Measurements from ENCODE around the gene KRT33A.
"Not testable (repeated sequence)": the region's sequence is repeated elsewhere in the genome, so short reads cannot be mapped to it uniquely, and the experiment has no call there.

KRT33A gene

DNA sequence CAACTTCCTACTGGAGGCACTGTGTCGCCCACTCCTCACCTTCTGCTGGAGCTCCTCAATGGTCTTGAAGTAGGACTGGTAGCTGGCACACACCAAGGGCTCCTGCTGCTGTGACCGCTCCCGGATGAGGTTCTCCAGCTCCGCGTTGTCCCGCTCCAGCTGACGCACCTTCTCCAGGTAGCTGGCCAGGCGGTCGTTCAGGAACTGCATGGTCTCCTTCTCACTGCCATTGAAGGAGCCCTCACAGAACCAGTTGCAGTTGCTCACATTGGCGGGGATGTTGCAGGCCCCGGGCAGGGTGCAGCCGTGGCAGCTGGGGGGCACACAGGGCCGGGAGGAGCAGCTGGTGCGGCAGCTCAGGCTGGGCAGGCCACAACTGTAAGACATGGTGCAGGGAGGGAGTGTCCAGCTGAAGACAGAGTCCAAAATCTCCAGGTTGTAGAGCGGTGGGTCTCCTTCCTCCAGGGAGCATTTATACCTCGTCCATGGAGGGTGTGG lies at the start of gene KRT33A:
TSS of gene KRT33A (minus strand) at position 448 of the 498 bp plus-strand sequence. CDS start at position 387, 61 bp downstream.
- not testable (repeated sequence) for DNase-seq (ENCODE audit: low read depth)

DNA sequence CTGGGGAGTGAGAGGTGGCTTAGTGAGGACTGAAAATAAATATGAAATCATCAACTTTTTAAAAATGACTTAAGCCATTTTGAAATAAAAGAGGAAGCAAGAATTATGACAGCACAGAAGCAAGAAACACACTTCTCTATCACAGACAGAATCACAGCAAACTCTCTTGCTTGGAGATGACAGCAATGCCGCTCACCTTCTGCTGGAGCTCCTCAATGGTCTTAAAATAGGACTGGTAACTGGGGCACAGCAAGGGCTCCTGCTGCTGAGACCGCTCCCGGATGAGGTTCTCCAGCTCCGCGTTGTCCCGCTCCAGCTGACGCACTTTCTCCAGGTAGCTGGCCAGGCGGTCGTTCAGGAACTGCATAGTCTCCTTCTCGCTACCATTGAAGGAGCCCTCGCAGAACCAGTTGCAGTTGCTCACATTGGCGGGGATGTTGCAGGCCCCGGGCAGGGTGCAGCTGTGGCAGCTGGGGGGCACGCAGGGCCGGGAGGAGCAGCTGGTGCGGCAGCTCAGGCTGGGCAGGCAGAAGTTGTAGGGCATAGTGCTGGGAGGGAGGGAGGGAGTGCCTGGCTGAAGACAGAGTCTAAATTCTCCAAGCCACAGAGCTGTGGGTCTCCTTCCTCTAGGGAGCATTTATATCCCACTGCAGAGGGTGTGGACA lies 46.5 kb upstream of the KRT33A start, which contains the start of gene KRT31:
TSS of gene KRT31 (minus strand) at position 613 of the 665 bp plus-strand sequence. CDS start at position 544, 69 bp downstream.
- DNase-seq (ENCODE audit: low read depth), result no peak

DNA sequence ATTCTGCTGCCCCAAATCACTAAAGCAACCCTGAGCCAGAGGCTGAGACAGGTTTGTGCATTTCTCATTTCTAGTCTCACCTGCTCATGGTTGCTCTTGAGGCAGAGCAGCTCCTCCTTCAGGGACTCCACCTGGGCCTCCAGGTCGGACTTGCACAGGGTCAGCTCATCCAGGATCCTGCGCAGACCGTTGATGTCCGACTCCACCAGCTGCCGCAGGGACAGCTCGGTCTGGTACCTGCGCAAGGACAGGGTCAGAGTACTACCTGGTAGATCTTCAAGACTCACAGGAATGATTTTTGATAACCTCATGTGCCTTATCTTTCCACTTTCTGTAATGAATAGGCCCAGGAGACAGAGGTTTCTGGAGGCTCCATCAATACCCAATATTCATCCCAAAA lies 45.7 kb upstream of the KRT33A start:
- DNase-seq (ENCODE audit: low read depth), result no peak

DNA sequence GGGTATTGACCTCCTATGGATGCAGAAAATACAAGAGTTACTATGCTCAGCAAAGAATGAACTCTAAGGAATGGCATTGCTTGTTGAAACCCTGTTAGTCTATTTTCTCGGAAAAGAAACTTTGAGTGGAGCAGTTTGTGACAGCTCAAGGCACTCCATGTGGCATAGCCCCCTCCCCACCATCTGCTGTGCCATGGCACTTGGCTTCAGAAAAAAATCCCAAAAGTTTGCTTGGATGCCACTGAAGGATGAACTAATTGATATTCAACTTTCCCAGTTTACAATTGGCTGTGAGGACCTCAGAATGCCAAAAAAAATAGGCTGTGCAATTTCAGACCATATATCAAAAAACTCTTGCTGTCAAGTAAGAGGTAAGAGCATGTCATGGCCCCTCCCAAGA lies 45.0 kb upstream of the KRT33A start:
- DNase-seq (ENCODE audit: low read depth), result no peak

DNA sequence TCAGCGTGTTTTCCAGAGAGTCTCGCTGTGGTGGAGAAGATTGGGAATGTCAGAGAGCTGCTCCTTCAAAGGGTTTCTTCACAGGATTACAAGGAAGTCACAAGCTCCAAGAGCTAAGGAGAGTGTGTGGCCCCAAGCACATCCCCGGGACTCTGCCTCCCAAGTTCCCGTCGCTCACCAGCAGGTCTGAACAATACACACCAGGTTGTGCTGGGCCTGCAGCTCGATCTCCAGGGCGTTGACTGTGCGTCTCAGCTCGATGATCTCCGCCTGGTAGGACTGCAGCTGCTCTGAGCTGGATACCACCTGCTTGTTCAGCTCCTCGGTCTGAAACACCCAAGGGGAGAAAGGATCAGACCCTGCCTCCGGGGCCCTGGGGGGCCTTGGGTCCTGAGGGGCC lies 44.4 kb upstream of the KRT33A start:
- DNase-seq (ENCODE audit: low read depth), result not testable (repeated sequence)

DNA sequence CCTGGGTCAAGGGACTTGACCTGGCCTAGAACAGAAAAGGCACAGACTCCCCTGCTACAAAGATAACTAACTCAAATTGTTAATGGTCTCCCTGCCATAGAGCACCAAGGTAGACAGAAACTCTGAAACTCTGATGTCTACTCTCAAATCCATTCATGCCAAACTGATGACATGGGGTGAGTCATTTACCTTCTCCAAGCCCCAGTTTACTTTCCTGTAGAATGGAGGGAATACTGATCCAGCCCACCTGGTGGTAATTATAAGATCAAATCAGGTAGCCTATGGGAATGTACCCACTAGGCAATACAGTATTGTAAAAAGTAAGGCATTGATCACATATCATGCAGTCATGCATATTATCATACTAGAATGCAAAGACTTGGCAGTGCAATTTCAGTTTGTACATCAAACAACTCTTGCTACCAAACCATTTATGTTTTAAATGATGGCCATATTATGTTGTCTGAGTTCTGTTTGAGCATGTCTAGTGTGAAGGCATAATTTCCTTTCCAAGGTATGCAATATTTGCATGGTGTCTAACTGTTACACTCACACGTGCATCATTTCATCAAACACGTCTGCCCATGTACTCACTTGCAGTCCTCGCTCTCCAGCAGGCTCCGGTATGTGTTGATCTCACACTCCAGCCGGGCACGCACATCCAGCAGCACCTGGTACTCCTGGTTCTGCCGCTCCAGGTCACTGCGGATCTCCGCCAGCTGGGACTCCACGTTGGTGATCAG lies 43.8 kb upstream of the KRT33A start:
- DNase-seq (ENCODE audit: low read depth), result no peak

DNA sequence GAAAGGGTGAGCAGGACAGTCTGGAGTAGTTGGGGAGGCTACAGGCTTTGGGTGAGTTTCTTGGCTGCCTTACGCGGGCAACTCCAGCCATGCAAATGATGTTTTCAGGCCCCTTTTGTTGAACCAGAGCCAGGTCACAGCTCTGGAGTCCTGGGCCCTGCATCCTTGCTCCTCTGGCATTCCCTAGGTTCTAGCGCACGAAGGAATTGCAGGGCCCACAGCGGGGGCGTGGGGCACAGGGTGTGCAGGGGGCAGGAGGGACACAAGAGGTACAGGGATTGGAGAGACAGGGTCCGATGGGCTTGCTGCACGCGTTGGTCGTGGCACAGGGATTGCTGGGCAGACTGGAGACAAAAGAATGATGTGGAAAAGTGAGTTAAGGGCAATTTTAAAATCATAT lies 43.2 kb upstream of the KRT33A start:
- no peak for DNase-seq (ENCODE audit: low read depth)

DNA sequence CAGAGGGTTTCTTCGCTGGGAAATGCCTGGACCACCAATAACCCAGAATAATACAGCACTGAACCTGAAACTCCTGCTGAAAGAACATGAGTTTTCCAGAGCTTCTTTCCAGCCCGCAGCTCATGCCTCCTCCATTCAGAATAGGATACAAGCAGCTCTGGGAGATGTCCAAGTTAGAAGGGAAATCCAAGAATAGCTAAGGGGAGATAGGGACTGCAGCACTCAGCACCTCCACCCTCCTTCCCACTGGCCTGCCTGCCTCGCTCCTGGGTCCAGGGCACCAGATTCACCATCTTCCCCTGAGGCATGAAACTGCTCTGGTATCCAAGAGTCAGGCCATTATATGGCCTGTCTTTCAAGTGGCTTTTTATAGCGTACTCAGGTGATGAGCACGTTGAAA lies 42.7 kb upstream of the KRT33A start:
- no peak for DNase-seq (ENCODE audit: low read depth)

DNA sequence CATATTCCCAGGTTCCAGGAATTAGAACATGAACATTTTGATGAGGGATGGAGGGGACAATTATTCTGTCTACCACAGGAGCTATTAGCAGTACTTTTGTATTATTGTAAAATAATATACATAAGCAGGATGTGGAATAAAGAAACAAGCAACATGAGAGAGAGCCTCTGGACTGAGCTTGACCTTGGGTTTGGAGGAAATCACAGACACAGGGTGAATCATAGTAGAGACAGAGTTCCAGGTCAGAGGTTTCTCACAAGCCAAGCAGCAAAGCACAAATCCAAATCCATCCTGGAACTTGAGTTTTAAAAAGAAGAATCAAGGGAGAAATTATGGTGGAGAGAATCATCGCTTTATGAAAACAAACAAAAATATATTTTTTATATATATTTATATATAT lies 41.6 kb upstream of the KRT33A start:
- DNase-seq (ENCODE audit: low read depth), result no peak

DNA sequence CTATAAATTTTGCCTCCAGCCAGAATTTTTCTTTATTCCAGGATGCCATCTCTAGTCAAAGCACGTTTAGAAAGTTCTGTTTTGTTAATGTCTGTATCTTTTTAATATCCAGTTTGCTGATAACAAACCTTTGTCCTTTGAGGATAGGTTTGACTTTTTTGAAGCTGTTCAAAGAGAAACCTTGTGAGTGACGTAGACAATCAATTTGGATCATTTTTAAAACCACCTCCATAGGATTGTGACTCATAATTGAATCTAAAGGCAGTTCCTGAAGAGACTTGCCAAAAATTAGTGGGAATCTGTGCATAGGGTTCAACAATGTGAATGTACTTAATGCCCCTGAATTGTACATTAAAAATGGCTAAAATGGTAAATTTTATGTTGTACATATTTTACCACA lies 40.9 kb upstream of the KRT33A start:
- no peak for DNase-seq (ENCODE audit: low read depth)

DNA sequence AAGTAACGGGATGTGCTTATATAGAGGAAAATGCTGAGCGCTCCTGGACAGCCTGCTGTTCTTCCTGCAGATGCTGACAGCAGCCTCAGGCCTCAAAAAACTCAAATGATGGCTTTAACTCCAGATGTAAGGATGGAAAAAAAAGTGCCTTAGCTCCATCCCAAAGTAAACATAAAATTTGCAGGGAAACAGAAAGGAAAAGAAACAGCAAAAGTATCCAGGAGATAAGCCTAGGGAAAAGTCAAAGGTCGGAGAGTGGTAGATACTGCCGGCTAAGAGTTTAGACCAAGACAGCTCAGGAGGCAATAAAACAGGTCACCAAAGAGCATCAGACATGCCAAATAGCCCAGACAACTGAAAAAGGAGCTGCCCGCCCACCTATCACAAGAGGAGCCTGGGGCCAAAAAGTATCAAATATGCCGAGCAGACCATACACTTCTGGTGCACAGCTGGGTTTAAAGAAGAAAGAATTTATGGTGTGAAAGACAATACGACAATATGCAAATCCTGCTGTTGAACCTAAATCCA lies 39.8 kb upstream of the KRT33A start:
- DNase-seq (ENCODE audit: low read depth), result no peak

DNA sequence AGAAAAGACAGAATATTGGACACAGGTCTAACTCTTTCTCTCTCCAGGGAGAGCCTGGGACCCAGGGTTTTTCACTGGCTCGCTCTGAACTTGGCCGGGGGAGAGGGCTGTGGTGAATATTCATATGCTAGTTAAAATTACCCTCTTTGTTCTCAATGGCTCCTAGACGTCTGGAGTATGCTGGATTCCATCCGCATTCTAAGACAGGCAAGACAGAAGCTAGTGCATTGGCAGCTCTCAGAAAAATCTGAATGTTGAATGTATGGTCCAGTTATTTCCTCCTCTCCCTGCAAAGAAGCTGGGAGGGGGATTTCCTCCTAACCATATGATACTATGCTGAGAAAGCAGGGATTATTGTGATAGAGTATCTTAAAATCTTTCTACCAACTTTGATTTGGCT lies 37.0 kb upstream of the KRT33A start:
- no peak for DNase-seq (ENCODE audit: low read depth)

DNA sequence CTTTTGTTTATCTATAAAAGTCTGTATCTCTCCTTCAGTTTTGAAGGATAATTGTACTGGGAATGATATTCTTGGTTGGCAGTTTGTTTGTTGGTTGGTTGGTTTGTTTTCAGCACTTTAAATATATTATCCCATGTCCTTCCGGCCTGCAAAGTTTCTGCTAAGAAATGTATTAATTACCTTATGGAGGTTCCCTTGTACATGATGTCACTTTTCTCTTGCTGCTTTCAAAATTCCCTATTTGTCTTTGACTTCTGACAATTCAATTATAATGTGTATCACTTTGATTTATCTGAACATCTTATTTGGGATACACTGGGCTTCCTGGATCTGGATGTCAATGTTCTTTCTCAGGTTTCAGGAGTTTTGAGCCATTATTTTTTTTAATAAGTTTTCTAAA lies 35.6 kb upstream of the KRT33A start:
- DNase-seq (ENCODE audit: low read depth), result no peak

DNA sequence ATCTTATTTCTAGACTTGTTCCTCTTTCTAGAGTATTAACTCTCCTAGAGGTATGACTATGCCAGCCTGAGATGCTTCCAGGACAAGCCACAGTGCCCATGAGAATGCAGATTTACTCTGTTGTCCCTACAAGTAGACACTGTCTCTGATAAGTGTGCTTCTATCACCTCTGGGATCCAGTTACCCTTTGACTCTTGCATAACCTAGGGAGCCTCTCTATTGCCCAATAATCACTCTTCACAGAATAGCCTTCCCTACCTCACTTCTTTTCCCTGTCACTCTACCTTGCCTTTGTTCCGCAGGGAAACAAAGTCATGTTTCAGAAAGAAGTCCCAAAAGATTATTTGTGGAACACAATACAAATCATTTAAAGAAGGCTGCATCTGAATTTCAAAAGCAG lies 33.1 kb upstream of the KRT33A start:
- DNase-seq (ENCODE audit: low read depth), result no peak

DNA sequence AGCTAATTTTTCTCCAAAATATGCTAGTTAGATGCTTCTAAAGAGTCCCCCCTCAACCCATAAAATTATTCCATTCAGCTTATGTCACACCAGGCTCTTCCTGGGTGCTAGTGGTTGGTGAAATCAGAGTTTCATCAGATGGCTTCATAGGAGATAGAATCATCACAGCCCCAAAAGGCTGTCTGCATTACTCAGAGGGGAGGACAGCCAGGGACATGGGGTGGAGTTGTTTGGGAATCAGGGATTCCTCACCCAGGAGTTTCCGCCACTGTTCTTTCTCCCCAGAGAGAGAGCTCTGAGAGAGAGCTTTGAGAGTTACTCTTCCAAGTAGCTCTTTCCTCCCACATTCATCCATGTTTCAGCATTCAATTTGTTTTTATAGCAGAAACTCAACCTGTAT lies 31.8 kb upstream of the KRT33A start:
- no peak for DNase-seq (ENCODE audit: low read depth)

DNA sequence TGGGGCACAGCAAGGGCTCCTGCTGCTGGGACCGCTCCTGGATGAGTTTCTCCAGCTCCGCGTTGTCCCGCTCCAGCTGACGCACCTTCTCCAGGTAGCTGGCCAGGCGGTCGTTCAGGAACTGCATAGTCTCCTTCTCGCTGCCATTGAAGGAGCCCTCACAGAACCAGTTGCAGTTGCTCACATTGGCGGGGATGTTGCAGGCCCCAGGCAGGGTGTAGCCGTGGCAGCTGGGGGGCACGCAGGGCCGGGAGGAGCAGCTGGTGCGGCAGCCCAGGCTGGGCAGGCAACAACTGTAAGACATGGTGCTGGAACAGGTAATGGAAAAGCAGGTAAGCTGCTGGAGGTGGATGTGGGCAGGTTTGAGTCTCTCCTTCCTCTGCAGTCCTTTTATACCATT lies 31.3 kb upstream of the KRT33A start, which contains the start of gene KRT34:
TSS of gene KRT34 (minus strand) at position 364 of the 400 bp plus-strand sequence. CDS start at position 304, 60 bp downstream.
- DNase-seq (ENCODE audit: low read depth), result not testable (repeated sequence)

DNA sequence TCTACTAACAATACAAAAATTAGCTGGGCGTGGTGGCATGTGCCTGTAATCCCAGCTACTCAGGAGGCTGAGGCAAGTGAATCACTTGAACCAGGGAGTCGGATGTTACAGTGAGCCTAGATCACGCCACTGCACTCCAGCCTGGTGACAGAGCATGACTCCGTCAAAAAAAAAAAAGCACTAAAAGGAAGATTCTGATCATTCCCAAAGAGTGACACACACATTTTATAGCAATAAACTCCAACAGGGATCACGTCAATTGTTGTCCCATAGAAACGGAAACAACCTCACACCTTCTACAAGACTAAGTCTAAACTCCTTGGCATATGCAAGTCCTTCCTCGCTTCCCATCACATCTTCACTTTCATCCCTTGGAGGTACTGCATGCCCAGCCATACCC lies 29.5 kb upstream of the KRT33A start:
- DNase-seq (ENCODE audit: low read depth), result not testable (repeated sequence)

DNA sequence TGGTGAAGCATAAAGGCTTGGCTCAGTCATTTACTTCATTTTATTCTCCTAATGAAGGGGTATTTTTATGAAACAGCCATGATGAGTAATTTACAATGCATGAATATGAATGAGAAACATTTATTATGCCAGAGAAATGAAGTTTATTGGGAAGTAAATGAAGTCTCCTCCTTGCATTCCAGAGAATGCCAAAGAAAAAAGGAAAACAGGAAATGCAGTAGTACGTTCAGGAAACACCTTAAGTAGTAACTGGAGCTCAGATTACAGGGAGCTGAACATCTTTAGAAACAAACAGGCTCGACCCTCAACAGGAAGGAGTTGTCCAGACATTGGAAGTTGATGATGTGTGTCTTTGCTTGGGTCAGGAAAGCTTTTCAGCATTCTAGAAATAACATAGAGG lies 26.9 kb upstream of the KRT33A start:
- no peak for DNase-seq (ENCODE audit: low read depth)

DNA sequence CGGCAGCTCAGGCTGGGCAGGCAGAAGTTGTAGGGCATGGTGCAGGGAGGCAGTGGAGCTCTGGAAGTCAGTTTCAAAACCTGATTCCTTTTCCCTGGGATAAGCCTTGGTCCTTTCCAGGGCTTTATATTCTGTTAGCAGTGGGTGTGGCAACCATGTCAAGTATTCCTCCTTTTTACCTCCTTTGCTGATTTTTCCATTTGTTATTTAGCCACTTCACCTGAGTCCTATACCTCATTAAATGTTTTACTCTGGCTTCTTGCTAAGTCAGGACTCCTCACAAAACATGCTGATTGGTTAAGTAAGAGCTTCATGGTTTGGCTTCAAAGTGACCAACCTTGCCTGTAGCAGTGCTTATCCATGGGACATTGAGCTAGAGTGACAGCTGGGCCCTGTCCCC lies 19.1 kb upstream of the KRT33A start, which contains the start of gene KRT33B:
TSS of gene KRT33B (minus strand) at position 101 of the 400 bp plus-strand sequence. CDS start at position 38, 63 bp downstream.
- DNase-seq (ENCODE audit: low read depth), result no peak

DNA sequence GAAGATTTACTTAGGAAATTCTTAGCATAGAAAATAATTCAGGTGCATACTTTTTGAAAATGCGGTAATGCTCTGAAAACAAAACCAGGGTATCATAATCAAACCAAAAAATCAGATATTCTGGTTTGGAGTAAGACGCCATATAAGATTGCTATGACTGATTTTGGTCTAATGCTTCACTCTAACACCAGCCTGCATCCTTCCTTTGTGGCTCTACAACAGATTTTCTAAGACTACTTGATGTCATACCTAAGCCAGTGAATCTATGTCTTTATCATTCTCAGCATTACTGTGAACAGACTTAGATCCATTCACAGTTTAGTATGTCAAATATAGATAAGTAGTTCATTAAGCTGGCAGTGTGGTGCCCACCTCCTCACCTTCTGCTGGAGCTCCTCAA lies 18.4 kb upstream of the KRT33A start:
- no peak for DNase-seq (ENCODE audit: low read depth)

DNA sequence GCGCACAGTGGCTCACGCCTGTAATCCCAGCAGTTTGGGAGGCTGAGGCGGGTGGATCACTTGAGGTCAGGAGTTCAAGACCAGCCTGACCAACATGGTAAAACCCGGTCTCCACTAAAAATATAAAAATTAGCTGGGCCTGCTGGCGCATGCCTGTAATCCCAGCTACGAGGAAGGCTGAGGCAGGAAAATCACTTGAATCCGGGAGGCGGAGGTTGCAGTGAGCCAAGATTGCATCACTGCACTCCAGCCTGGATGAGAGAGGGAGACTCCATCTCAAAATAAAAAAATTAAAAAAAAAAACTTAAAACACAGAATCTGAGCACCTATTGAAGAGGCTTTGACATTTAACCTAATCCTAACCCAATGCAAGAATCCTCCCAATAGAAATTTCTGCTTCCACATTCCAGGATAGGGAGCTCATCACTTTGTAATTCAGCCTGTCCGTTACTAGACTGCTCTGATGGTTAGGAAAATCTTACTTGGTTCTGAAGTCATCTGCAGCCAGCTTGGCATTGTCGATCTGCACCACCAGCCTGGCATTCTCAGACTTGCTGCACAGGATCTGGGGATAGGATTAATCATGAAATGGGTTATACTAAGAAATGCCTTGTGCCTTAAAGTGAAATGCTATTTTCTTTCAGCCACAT lies 16.9 kb upstream of the KRT33A start:
- no peak for DNase-seq (ENCODE audit: low read depth)

DNA sequence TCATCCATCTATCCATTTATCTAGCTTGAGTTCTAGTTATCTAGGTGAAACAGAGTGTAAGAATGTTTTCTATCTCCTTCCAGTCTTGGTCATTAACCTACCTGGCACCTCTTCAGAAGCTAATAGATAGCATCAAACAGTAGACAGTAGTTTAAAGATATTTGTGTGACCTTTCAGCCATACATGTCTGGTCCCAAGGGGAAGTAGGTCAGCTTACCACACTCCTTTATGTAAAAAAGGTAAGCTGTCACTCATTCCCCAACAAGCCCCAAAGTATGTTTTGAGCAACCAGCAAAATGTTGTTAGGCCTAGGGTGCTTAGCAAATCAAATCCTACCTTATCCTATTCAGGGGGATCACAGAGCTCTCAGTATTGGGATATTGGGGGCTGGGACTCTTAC lies 15.4 kb upstream of the KRT33A start:
- DNase-seq (ENCODE audit: low read depth), result no peak

Data from stimulated activated CD8-positive, alpha-beta memory T cell treated with anti-CD3 and anti-CD28 coated beads, Interleukin-15, amount 100 ng/mL, for 1 hour (primary cell).